Tibial nerve (tissue), 4 donors: ENCODE results near the gene ZNF791. TPM values are rescaled to one million over a fixed set of nuclear protein-coding genes. Genes with fewer than 3 reads are reported as not detected.

Experiments used
- DNase-seq, 2 donors: peaks; one replicate each; pipeline ENCODE4 v3.0.0-alpha.2; 2019; ENCODE audit warnings: low spot score in 2 of 2
- H3K27ac ChIP-seq, 4 donors: fragments of 200-600 bp; sonication (generic) in 3 of 4; one replicate each; pipeline ENCODE4 v1.5.1; 2017 to 2019; ENCODE audit warnings: mild to moderate bottlenecking in 1 of 4
- H3K27me3 ChIP-seq, 2 donors: fragments of 200-600 bp; sonication (generic) in 1 of 2; one replicate each; pipeline versions ENCODE4 v1.5.1 to v1.6.0; 2017 to 2019
- H3K36me3 ChIP-seq, 3 donors: fragments of 200-600 bp; sonication (generic); one replicate each; pipeline ENCODE4 v1.5.1; 2018 to 2019
- H3K4me1 ChIP-seq, 4 donors: fragments of 200-600 bp; sonication (generic) in 3 of 4; one replicate each; pipeline ENCODE4 v1.5.1; 2017 to 2019
- H3K4me3 ChIP-seq, 4 donors: fragments of 200-600 bp; sonication (generic) in 3 of 4; one replicate each; pipeline ENCODE4 v1.5.1; 2017 to 2019; ENCODE audit warnings: mild to moderate bottlenecking in 1 of 4, moderate library complexity in 1 of 4
- H3K9me3 ChIP-seq, 4 donors: fragments of 200-600 bp; sonication (generic) in 3 of 4; one replicate each; pipeline ENCODE4 v1.5.1; 2017 to 2019
- CTCF ChIP-seq, 5 experiments: fragments of 200-600 bp in 3 of 5; fragments of 450-650 bp in 2 of 5; sonication (generic) in 3 of 5; IDR thresholded peaks; one replicate each; pipeline ENCODE4 v1.5.1; 2016 to 2019; ENCODE audit warnings: antibody characterized with exemption in 5 of 5, mild to moderate bottlenecking in 3 of 5, moderate library complexity in 2 of 5
- EP300 ChIP-seq, 2 donors: sonication (generic); formaldehyde crosslinking; IDR thresholded peaks; one replicate each; pipeline ENCODE4 v1.6.1; 2017; ENCODE audit warnings: antibody characterized with exemption in 2 of 2, mild to moderate bottlenecking in 1 of 2
- POLR2A ChIP-seq, 2 donors: fragments of 450-650 bp; IDR thresholded peaks; one replicate each; pipeline ENCODE4 v1.6.1; 2017; ENCODE audit warnings: antibody characterized with exemption in 2 of 2, mild to moderate bottlenecking in 2 of 2, moderate library complexity in 2 of 2
- WGBS, 2 donors: methylation state at CpG; one replicate each; pipeline ENCODE4 v1.1.5; 2018; 5-methylcytosine and 5-hydroxymethylcytosine counted together
- total RNA-seq, 4 donors: library from RNA; depleted of rRNA; stranded (reverse); fragments of >200 nt; gene quantifications; one replicate each; pipeline ENCODE4 v1.1.0, GENCODE V29; 2016

ZNF791 gene
- total RNA-seq, 4 donors from 2014 or later, result 36.1 to 38.7 (median 37.6) TPM

DNA sequence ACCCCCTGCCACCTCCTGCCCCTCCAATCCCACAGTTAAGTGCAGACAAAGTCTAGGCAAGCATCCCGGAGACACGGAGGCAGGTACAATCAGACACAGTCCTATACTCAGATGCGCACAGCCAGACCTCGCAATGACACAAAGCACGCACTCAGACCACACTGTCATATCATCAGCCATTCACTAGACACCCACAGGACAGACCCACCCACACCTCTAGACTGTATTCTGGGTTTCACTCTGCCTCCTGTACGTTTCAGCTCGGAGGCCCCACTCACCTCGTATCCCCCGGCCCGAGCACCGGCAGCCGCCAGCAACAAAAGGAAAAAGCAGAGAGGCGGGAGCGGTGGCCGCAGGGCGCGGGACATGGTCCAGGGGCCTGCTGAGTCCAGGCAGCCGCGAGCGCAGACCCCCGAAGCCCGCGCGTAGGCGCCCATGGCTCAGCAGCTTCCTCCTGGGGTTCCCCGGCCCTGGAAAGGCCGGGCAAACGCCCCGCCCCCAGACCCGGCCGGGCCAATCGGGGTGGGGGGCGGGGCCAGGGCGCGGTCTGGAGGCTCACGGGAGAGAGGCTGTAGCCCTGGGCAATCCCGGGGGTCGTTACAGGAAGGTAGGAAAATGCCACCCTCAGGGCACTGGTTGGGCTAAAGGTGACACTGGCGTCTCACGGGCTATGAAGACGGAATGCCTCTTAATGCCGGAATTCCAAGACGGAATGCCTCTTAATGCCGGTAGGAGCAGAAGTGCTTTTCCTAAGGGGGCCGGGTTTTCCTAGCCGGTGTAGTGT lies 55.7 kb downstream of the ZNF791 start, which contains the start of the genes MAN2B1 and WDR83:
MAN2B1 (minus strand) TSS at position 478 of the 784 bp plus-strand sequence; CDS start at position 437, 41 bp downstream.
WDR83 (plus strand) TSS at position 543 of the 784 bp plus-strand sequence. CDS start 2,984 bp downstream, outside the sequence.
- peaks cover 0 to 58% (median 33%) of the 10 kb centered on the region in 4 donors for H3K4me1 ChIP-seq
- DNase-seq, result peak; percentile 64 to 67
- no peaks in the 10 kb centered on the region for H3K9me3 ChIP-seq
- no peaks in the 10 kb centered on the region for H3K27me3 ChIP-seq
- TF ChIP-seq EP300 (IDR thresholded peaks at IDR 0.05) (peak in 1 of 2 donors; percentile 20), CTCF (IDR thresholded peaks at IDR 0.05) (no peak), POLR2A (IDR thresholded peaks at IDR 0.05) (peak in 1 of 2 donors; percentile 38)
- H3K4me3 ChIP-seq, result peak within 1 kb of the TSS; percentile 83 to 95 (median 87)
- H3K36me3 ChIP-seq, result peaks cover 0 to 43% (median 15%) of the 10 kb centered on the region in 3 donors
- peak within 1 kb of the TSS; percentile 58 to 91 (median 80) for H3K27ac ChIP-seq
- 1% methylated on average over 26 to 45 of the region's 46 CpGs for WGBS, 2 donors

DNA sequence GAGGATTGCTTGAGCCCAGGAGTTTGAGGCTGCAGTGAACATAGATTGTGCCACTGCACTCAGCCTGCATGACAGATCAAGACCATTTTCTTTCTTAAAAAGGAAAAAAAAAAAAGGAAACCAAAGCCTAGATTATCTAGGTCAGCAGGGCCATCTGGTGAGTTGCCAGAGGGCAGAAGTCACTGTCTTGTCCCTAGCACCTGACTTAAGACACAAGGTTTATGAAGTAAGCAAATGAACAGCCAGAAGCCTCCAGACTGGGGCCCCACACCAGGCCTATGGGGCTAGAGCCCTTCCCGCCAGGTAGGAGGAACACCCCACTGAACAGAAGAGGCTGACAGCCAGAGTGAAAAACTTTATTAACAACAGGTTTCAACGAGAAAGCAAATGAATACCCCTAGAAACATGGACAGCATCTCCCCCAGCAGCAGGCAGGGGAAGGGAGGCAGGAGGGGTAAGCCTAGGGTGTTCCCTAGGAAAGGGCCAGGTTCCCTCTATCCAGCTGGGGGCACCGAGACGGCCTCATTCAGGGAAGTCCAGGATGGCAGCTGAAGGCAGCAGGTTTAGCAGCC lies 57.1 kb downstream of the ZNF791 start:
- TF ChIP-seq POLR2A (IDR thresholded peaks at IDR 0.05) (no peak), EP300 (IDR thresholded peaks at IDR 0.05) (no peak), CTCF (IDR thresholded peaks at IDR 0.05) (no peak)
- Histone ChIP-seq H3K4me3 (peak overlapping the region in 1 of 4 donors; percentile 72), H3K27me3 (no peaks in the 10 kb centered on the region), H3K36me3 (peaks cover 0 to 41% (median 10%) of the 10 kb centered on the region in 3 donors), H3K9me3 (no peaks in the 10 kb centered on the region), H3K4me1 (peaks cover 0 to 58% (median 33%) of the 10 kb centered on the region in 4 donors), H3K27ac (peak overlapping the region in 1 of 4 donors; percentile 99)
- whole genome bisulfite sequencing, 2 donors, result 72 to 89% methylated on average over 4 of the region's 4 CpGs
- no peak for DNase-seq

- DNase-seq, result no peak
- Histone ChIP-seq H3K27me3 (no peaks in the 10 kb centered on the region), H3K27ac (peak overlapping the region in 3 of 4 donors; percentile 91 to 99 (median 98)), H3K9me3 (no peaks in the 10 kb centered on the region), H3K36me3 (peaks cover 0 to 41% (median 4%) of the 10 kb centered on the region in 3 donors), H3K4me1 (peaks cover 0 to 58% (median 33%) of the 10 kb centered on the region in 4 donors), H3K4me3 (peak overlapping the region; percentile 69 to 83 (median 74))
- no peak for TF ChIP-seq EP300 (IDR thresholded peaks at IDR 0.05)
- no peak for TF ChIP-seq POLR2A (IDR thresholded peaks at IDR 0.05)
- TF ChIP-seq CTCF (IDR thresholded peaks at IDR 0.05), result no peak
- 65 to 75% methylated on average over 8 of the region's 8 CpGs for WGBS, 2 donors
Observed at GRCh38 chr19:12668346-12668745, 57.6 kb downstream of the ZNF791 start.

DNA sequence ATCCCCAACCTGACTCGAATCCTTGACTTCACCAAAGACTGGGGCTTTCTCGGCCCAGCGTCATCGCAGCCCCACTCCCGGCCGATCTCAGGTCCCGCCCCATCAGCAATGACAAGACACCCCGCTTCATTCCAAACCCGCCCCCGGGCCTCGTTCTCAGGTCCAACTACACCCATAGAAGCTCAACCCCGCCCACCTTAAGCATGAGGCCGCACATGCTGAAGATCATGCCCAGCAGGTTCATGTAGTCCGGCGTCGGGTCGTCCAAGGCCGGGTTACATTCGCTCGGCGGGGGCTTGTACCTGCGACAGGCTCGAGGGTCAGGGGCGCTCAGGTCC lies 58.2 kb downstream of the ZNF791 start:
- peak overlapping the region; percentile 69 to 83 (median 74) for H3K4me3 ChIP-seq
- no peaks in the 10 kb centered on the region for H3K27me3 ChIP-seq
- 0 to 1% methylated on average over 17 to 21 of the region's 24 CpGs for WGBS, 2 donors
- peaks cover 0 to 58% (median 33%) of the 10 kb centered on the region in 4 donors for H3K4me1 ChIP-seq
- TF ChIP-seq CTCF (IDR thresholded peaks at IDR 0.05) (no peak), EP300 (IDR thresholded peaks at IDR 0.05) (no peak), POLR2A (IDR thresholded peaks at IDR 0.05) (no peak)
- peak overlapping the region; percentile 91 to 99 (median 96) for H3K27ac ChIP-seq
- H3K36me3 ChIP-seq, result peaks cover 0 to 41% (median 0%) of the 10 kb centered on the region in 3 donors
- H3K9me3 ChIP-seq, result no peaks in the 10 kb centered on the region
- DNase-seq, result peak; percentile 35 to 70
